ENCODE data around the gene CA9. TPM values are rescaled to one million over a fixed set of nuclear protein-coding genes. Genes with fewer than 3 reads are reported as not detected.

Gene CA9
- polyA plus RNA-seq, 3 donors: not detected

DNA sequence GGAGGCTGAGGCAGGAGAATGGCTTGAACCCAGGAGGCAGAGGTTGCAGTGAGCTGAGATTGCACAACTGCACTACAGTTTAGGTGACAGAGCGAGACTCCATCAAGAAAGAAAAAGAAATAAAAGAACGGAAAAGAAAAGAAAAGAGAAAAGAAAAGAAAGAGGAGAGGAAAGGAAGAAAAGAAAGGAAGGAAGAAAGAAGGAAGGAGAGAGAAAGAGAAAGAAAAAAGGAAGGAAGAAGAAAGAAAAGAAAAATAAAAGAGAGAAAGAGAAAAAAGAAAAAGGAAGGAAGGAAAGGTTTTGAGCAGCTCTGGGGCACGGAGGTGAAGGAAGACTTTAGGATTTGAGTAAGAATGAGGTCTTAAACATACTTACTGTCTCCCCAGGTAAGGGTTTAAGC, 39.9 kb downstream of the CA9 start:
- H3K27ac Mint-ChIP-seq: peak overlapping the region in 1 of 7 donors; percentile 72
- no peak overlapping the region for H3K4me3 Mint-ChIP-seq
- Histone ChIP-seq H3K9me3 (replicated peaks in 1 of 2; ENCODE audit: control insufficient read depth in 1 of 2, insufficient read depth in 1 of 2, low read length in 2 of 2) (no peaks in the 10 kb centered on the region), H3K27me3 (ENCODE audit: control insufficient read depth in 2 of 2, insufficient read depth in 2 of 2, low read length in 2 of 2) (no peaks in the 10 kb centered on the region), H3K9ac (ENCODE audit: insufficient read depth, low read length, poor library complexity, severe bottlenecking) (no peak overlapping the region), H3K27ac (ENCODE audit: low read depth in 1 of 2, low read length in 2 of 2) (no peak overlapping the region), H3K4me2 (replicated peaks; ENCODE audit: extremely low read depth, low read length, poor library complexity, severe bottlenecking) (no peak overlapping the region), H2AFZ (ENCODE audit: insufficient read depth, low read depth, low read length, poor library complexity, severe bottlenecking) (no peak overlapping the region), H3K4me1 (ENCODE audit: control insufficient read depth in 1 of 2, insufficient read depth in 2 of 2, low read length in 2 of 2) (no peaks in the 10 kb centered on the region), H3K79me2 (ENCODE audit: insufficient read depth, low read length) (peaks cover 7% of the 10 kb centered on the region), H4K20me1 (ENCODE audit: insufficient read depth, low read length) (peaks cover 97% of the 10 kb centered on the region), H3K36me3 (replicated peaks in 1 of 2; ENCODE audit: control insufficient read depth in 1 of 2, insufficient read depth in 2 of 2, low read length in 2 of 2) (peaks cover 93 to 99% of the 10 kb centered on the region in 2 donors), H3K4me3 (replicated peaks in 1 of 3; ENCODE audit: low read depth in 2 of 3, low read length in 3 of 3) (no peak overlapping the region)
- DNase-seq: no peak
- TF ChIP-seq, protein P1, sequence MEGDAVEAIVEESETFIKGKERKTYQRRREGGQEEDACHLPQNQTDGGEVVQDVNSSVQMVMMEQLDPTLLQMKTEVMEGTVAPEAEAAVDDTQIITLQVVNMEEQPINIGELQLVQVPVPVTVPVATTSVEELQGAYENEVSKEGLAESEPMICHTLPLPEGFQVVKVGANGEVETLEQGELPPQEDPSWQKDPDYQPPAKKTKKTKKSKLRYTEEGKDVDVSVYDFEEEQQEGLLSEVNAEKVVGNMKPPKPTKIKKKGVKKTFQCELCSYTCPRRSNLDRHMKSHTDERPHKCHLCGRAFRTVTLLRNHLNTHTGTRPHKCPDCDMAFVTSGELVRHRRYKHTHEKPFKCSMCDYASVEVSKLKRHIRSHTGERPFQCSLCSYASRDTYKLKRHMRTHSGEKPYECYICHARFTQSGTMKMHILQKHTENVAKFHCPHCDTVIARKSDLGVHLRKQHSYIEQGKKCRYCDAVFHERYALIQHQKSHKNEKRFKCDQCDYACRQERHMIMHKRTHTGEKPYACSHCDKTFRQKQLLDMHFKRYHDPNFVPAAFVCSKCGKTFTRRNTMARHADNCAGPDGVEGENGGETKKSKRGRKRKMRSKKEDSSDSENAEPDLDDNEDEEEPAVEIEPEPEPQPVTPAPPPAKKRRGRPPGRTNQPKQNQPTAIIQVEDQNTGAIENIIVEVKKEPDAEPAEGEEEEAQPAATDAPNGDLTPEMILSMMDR (IDR thresholded peaks at IDR 0.05): peak; percentile 15
- H3K36me3 Mint-ChIP-seq: peaks cover 0 to 90% of the 10 kb centered on the region in 2 donors
- no peaks in the 10 kb centered on the region for H3K9me3 Mint-ChIP-seq
- intact Hi-C loops (cut with micrococcal nuclease): no loop called here
- H3K27me3 Mint-ChIP-seq (ENCODE audit: low read depth in 3 of 3): peaks cover 0 to 2% (median 0%) of the 10 kb centered on the region in 3 donors
- H3K4me1 Mint-ChIP-seq: no peaks in the 10 kb centered on the region
- WGBS (ENCODE audit: insufficient coverage): 100% methylated on average over 2 of the region's 3 CpGs

DNA sequence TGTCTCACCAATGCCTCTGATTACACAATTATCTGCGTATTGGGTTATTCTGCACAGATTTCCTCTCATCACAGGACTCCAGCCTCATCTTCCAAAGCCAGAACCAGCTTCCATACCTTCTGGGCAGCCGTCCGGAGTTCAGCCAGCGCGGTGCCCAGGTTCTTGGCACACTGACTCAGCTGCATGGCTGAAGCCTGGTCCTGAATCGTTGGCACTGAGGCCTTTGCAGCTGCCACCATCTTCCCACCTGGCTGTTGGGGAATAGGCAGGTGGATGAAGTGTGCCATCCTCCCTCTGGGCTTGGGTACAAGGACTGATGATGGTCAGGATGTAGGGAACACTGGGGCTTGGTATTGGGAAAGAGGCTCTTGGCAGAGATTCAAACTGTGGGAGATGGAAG, 40.4 kb downstream of the CA9 start:
- no peak overlapping the region for H3K9ac ChIP-seq (ENCODE audit: insufficient read depth, low read length, poor library complexity, severe bottlenecking)
- no peak overlapping the region for H2AFZ ChIP-seq (ENCODE audit: insufficient read depth, low read depth, low read length, poor library complexity, severe bottlenecking)
- 97% methylated on average over 5 of the region's 6 CpGs for WGBS (ENCODE audit: insufficient coverage)
- DNase-seq: no peak
- H3K4me3 ChIP-seq (replicated peaks in 1 of 3; ENCODE audit: low read depth in 2 of 3, low read length in 3 of 3): no peak overlapping the region
- Mint-ChIP-seq H3K36me3 (peaks cover 0 to 90% of the 10 kb centered on the region in 2 donors), H3K9me3 (no peaks in the 10 kb centered on the region), H3K4me3 (no peak overlapping the region), H3K27ac (no peak overlapping the region), H3K4me1 (no peaks in the 10 kb centered on the region), H3K27me3 (ENCODE audit: low read depth in 3 of 3) (peaks cover 0 to 2% (median 0%) of the 10 kb centered on the region in 3 donors)
- no peaks in the 10 kb centered on the region for H3K4me1 ChIP-seq (ENCODE audit: control insufficient read depth in 1 of 2, insufficient read depth in 2 of 2, low read length in 2 of 2)
- peaks cover 97% of the 10 kb centered on the region for H4K20me1 ChIP-seq (ENCODE audit: insufficient read depth, low read length)
- no peak overlapping the region for H3K27ac ChIP-seq (ENCODE audit: low read depth in 1 of 2, low read length in 2 of 2)
- H3K36me3 ChIP-seq (replicated peaks in 1 of 2; ENCODE audit: control insufficient read depth in 1 of 2, insufficient read depth in 2 of 2, low read length in 2 of 2): peaks cover 94 to 99% of the 10 kb centered on the region in 2 donors
- intact Hi-C loops (cut with micrococcal nuclease): no loop called here
- H3K27me3 ChIP-seq (ENCODE audit: control insufficient read depth in 2 of 2, insufficient read depth in 2 of 2, low read length in 2 of 2): no peaks in the 10 kb centered on the region
- peaks cover 7% of the 10 kb centered on the region for H3K79me2 ChIP-seq (ENCODE audit: insufficient read depth, low read length)
- TF ChIP-seq, protein P1 (IDR thresholded peaks at IDR 0.05): no peak
- no peak overlapping the region for H3K4me2 ChIP-seq (replicated peaks; ENCODE audit: extremely low read depth, low read length, poor library complexity, severe bottlenecking)
- H3K9me3 ChIP-seq (replicated peaks in 1 of 2; ENCODE audit: control insufficient read depth in 1 of 2, insufficient read depth in 1 of 2, low read length in 2 of 2): no peaks in the 10 kb centered on the region

All from CD14-positive monocyte (primary cell).